ENCODE measurements around the gene DNAJA1.
"Not testable (repeated sequence)": the region's sequence is repeated elsewhere in the genome, so short reads cannot be mapped to it uniquely, and the experiment has no call there.

Gene DNAJA1

DNA sequence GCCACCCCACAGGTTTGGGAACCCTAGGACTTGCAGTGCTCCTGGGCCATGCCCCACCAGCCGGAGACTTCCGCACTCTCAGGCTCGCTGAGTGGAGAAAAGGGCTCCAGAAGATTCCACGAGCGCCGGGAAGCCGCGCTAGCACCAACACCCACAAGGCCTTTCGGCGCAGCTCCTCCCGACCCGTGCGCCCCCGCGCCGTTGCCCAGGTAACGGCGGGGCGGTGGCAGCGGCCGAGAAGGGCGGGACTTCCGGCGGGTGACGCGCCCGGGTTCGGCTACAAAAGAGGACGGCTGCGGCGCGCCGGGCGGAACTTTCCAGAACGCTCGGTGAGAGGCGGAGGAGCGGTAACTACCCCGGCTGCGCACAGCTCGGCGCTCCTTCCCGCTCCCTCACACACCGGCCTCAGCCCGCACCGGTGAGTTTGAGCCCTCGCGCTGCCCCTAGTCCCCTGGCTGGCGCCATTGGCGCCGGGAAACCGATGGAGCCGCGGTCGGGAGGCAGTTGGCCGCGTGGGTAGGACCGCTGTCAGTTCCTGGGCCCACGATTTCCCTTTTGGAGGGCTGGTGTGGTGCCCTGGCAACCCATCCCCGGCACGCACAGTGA, at the start of gene DNAJA1:
DNAJA1 (plus strand) TSS at position 308 of the 606 bp plus-strand sequence. CDS start 1,212 bp downstream, outside the sequence.
- DNase-seq, result peak; percentile 94

DNA sequence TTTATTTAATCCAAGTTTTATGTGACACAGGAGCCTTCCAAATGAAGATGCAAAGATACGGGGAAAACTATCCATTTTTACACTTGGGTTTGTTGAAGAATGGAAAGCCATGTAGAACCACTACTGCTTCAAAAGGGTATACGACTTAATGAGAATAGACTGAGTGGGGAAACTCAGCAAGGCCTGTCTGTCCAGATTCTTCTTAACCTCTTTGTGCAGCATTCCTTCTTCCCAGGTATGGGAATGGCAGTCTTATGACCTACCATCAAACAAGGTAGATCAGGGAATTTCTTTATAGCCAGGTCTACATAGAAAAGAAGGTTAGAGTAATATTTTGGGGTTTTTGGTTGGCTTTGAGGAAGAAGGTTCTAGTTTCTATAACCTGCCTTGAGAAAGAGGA, 47.0 kb upstream of the DNAJA1 start:
- DNase-seq, result no peak

- DNase-seq, result no peak
Measured at GRCh38 chr9:32986971-32987370, 38.1 kb upstream of the DNAJA1 start.

- peak; percentile 80 for DNase-seq
Measured at GRCh38 chr9:32989660-32990059, 35.4 kb upstream of the DNAJA1 start.

DNA sequence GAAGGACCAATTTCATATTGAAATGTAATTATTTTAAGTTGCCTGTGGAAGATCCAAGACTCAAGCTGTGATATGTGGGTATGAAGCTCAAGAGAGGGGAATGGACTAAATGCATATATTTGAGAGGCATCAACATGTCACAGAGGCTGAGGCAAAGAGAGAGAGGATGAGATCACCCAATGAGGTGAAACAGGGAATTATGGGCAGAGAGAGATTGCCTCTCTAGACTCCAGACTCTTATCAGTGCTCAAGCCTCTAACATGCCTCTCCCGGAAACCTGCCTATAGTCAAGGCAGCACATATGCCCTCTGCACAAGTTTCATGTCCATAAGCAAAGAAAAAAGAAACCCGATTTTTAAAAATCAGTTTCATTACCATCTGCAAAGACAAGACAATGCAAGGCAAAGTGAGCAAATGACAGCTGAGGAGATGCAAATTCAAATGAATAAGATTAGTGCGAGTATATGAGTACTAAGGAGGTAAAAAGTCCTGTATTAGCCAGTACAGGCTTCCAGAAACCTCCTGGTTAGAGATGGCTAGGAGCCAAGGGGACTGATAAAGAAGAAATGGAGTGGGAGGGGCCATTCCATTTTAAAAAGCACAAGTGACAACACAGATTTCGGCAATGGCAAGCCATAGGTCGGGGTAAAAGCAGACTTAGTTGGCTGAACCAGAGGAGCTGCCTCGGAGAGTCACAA, 33.0 kb upstream of the DNAJA1 start:
- DNase-seq, result peak; percentile 69

DNA sequence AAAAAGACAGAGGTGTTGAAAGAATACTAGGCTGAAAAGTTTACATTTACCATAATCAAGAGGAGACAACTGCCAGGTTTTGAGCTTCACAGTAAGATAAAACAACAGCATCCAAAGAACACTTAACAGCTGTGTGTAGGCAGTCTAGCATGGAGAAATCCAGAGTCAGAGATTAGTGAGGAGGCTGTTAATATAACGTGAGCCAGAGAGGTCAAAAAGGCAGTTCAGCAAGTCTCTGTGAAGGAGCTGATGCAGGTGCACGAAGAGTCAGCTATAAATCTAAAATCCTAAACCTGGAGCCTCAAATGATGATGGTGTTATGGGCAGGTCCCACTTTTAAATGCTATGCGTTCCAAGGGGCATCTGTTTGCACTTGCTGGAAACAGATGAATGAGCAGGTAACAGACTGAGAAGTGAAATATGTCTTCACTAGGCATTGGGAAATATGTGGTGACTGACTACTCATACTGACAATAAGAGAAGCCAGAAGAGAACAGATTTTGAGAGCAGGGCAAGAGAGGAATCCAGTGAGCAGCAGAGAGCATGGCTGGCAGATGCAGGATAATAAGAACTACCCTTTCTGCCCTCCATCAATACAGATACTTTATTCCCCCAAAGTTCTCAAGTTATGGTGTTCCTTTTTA, 32.4 kb upstream of the DNAJA1 start:
- no peak for DNase-seq

DNA sequence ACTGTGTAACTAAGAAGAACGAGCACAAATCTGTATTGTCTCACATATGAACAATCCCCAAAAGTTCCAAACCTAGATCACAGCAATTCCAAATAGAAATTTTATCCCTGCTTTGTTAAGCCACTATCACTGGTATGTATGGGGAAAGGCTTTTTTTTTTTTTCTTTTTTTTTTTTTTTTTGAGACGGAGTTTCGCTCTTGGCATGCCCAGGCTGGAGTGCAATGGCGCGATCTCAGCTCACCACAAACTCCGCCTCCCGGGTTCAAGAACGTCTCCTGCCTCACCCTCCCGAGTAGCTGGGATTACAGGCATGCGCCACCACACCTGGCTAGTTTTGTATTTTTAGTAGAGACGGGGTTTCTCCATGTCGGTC, 24.4 kb upstream of the DNAJA1 start:
- DNase-seq, result peak; percentile 55

DNA sequence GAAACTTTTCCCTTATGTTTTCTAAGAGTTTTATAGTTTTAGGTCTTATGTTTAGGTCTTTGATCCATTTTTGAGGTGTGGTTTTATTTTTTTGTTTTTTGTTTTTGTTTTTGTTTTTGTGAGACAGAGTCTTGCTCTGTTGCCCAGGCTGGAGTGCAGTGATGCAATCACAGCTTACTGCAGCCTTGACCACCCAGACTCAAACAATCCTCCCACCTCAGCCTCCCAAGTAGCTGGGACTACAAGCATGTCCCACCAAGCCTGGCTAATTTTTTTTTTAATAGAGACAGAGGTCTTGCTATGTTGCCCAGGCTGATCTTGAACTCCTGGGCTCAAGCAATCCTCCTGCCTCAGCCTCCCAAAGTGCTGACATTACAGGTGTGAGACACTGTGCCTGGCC, 19.7 kb upstream of the DNAJA1 start:
- DNase-seq, result not testable (repeated sequence)

DNA sequence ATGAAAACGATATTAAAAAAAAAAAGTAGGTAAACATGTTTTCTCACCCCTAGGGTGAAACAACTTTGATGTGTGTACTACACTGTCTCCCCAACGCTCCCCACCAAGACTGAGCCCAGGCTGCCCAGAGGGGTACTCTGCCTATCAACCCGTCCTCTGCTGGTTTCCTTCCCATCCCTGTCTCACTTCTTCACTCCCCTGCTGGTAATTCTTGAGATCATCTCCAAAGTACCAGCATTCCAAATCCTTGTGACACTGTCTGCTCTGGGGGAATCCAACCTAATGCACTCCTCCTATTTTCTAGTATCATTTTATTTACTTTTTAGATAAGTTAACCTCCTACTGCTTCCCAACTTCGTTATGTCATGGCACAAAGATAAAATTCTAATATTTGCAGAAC, 17.3 kb upstream of the DNAJA1 start:
- no peak for DNase-seq

DNA sequence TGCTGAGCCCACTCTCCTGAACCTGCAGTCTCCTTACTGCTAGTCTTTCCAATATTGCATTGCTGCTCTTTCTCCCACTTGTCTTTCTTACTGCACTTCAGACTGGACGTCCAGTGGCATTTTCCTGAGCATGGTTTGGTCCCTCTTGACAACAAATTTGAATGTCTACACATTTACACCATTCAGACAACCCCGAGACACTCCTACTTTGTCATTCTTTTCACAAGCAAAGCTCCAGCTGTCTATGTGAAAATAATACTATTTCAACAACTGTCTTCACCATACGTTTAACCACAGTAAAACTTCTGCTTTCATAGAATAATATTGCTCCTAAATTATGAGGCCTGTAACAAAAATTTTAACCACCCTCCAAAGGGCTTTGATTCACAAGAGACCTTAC, 13.2 kb upstream of the DNAJA1 start:
- no peak for DNase-seq

DNA sequence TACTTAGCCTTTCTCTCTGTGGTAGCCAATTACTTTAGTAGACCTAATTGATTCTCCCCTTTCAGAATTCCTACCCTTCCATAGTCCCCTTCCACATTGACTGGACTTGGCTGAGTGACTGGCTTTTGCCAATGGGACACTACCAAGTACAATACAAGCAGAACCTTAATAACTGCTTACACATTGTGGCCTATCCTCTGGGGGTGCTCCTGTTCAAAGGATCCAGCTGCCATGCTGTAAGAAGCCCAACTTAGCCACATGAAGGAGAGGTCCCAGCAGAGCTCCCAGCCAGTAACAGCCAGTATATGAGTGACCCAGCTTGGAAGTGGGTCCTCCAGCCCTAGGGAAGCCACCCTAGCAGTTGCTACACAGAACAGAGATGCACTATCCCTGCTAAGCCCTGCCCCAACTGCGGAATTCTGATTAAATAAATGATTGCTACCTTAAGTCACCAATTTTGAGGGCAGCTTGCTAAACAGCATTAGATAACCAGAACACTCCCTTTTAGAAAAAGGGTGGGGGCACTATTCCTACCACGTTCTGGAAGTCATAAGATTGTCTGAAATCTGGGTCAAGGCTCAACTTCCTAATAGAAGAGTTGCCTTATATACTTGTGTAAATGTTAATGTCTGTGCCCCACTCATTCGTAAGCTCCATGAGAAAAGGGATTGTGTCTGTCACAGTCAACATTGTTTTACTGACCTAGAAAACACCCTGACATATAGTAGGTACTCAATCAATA, 12.6 kb upstream of the DNAJA1 start:
- DNase-seq, result no peak

DNA sequence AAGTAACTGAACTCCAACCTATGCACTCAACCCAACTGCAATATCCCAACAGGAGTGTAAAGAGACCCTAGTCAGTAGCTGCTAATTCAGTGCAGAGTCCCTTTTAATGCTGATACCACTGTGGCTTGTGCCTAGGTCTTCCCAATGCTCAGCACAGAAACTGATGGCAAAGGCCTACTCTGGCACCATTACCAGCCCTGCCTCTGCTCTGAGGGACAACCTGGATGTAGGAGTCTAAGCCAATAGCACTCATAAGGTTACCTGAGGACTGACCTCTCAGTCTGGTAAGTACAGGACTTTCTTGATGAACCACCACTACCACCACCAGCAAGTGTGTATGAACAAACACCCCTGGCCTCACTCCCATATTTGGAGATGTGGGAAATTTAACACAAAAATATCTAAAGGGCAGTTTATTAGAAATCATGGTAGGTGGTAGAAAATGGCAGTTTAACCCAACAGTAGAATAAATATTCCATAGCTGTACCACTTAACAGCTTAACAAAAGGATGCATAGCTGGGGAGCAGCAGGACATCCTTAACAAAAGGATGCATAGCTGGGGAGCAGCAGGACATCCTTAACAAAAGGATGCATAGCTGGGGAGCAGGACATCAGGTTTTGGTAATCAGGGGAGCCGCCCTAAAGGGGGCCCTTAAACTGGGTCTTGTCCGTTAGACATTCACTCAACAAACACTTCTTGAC, 11.0 kb upstream of the DNAJA1 start:
- no peak for DNase-seq

GRCh38 chr9:33014665-33015014, 10.4 kb upstream of the DNAJA1 start:
- no peak for DNase-seq

GRCh38 chr9:33017283-33018041, 7.6 kb upstream of the DNAJA1 start:
- no peak for DNase-seq

- no peak for DNase-seq
Measured at GRCh38 chr9:33019797-33020196, 5.3 kb upstream of the DNAJA1 start.

- no peak for DNase-seq
Measured at GRCh38 chr9:33022303-33022702, 2.8 kb upstream of the DNAJA1 start.

GRCh38 chr9:33022755-33023154, 2.3 kb upstream of the DNAJA1 start:
- no peak for DNase-seq

DNA sequence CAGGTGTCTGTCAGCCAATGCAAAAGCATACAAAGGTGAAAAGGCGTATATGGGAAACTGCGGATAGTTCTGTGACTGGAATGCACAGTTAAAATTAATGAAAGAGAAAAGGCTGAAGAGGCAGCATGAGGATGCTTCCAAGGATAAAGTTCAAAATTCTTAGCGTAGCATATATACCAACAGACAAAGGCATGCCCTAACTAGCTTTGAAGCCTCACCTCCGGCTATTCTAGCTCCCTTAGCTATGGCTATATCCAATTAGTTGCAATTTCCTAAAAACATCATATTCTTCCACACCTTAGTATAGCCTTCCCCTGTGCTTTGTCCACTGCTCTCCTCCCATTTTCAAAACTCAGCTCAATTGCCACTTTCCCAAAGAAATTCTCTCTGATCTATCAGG, 1.4 kb upstream of the DNAJA1 start:
- DNase-seq, result no peak

GRCh38 chr9:33024126-33024965, 727 bp upstream of the DNAJA1 start:
- peak; percentile 71 for DNase-seq

DNA sequence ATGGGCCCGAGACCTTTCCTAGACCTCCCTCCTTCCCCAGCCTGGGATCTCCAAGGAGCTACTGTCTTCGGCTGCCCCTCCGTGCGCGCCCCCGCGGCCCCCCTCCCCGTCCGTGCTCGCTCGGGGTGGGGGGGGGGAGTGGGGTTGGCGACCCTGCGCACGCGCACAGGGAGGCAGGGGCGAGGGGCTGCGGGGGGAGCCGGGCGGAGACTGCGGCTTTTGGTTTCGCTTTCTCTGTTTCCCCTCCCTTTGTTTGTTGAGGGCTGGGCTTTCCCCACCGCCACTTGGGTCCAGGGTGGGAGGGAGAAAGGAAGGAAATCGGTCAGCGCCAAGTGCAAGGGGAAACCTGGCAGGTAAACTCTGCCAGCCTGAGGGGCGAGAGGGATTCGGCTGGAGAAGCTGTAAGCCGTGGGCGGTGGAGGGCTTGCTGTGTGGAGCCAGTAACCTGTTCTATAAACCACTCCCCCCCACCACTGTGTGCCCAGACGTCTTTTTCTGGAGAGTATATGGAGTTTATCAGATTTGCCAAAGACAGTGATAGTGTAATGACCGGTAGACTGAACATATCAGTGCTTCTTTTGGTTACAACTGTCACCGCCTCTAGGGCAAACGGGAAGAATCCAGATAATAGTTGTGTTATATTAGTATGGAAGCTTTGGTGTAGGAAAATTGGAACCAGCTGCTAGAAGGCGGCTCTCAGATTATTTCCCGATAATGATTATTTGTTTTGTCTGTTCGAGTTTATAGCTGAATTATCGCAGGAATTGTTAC, 684 bp downstream of the DNAJA1 start:
- peak; percentile 80 for DNase-seq

All from hematopoietic multipotent progenitor cell treated with erythropoietin and hydrocortisone succinate and interleukin-3 and kit ligand, for 8 days (in vitro differentiated cells).